ENCODE results near the gene ZSCAN20. TPM values are rescaled to one million over a fixed set of nuclear protein-coding genes. Genes with fewer than 3 reads are reported as not detected.

ZSCAN20 gene
- total RNA-seq = 1 to 10 TPM; 4.3 to 4.4 TPM
- 1 to 10 TPM; 4.5 to 5.3 (median 4.8) TPM for polyA plus RNA-seq (ENCODE audit: insufficient read length in 6 of 6)
- long read RNA-seq, donor 1 = 0 reads
- long read RNA-seq, donor 2 = 0 reads
- long read RNA-seq, donor 3 = 0 reads
- long read RNA-seq, donor 4 = 0 reads
- long read RNA-seq, donor 5 = 0 reads
- long read RNA-seq, donor 6 = 0 reads
- long read RNA-seq, donor 7, full-length matches to known transcripts = 1 of 1 reads
- long read RNA-seq, donor 7, partial matches to known transcripts = 0 of 1 reads
- long read RNA-seq, donor 7, other reads (novel, unspliced or antisense) = 0 of 1 reads
- long read RNA-seq, donor 8 = 0 reads
- long read RNA-seq, donor 9 = 0 reads
- long read RNA-seq, donor 10 = 0 reads
- long read RNA-seq, donor 11 = 0 reads
- long read RNA-seq, donor 12 = 0 reads

GRCh38 chr1:33472269-33472980, at the start of gene ZSCAN20:
ZSCAN20 (plus strand) TSS chr1:33472645; CDS start chr1:33479289, 6,644 bp downstream.
- intact Hi-C loops (cut with DNase I) = no loop called here
- ATAC-seq (peak; percentile 97), DNase-seq (peak; percentile 97 to 98 (median 97))
- H3K4me1 ChIP-seq = peaks cover 0 to 31% of the 10 kb centered on the region in 2 donors
- H3K27ac ChIP-seq = peak within 1 kb of the TSS; percentile 15 to 60
- no peaks in the 10 kb centered on the region for H3K9me3 ChIP-seq
- H3K36me3 ChIP-seq = no peaks in the 10 kb centered on the region
- no peaks in the 10 kb centered on the region for H3K27me3 ChIP-seq
- TF ChIP-seq CTCF (IDR thresholded peaks at IDR 0.05) = no peak
- H3K4me3 ChIP-seq = peak within 1 kb of the TSS; percentile 37 to 57

DNA sequence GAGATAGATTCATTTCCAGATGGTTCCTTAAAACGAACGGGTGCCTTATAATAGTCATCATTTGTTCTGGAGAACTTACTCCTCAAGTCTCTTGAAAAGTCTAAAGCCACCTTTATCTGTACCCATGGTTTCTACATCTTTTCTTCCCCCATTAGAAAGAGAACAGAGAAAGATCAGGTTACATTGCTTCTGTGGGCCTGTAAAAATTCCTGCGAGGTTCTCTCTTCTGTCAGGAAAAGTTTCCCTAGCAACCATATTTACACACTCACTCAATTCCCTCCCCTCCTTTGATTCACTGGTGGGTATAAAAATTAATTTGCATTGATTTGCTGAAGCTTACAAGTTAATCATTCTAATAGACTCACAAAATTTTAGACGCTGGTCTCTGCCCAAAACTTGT, 48.2 kb upstream of the ZSCAN20 start:
- intact Hi-C loops (cut with DNase I) = no loop called here
- Histone ChIP-seq H3K27me3 (peaks cover 0 to 1% of the 10 kb centered on the region in 2 donors), H3K9me3 (no peaks in the 10 kb centered on the region), H3K36me3 (no peaks in the 10 kb centered on the region), H3K4me3 (no peak overlapping the region), H3K4me1 (peaks cover 0 to 17% of the 10 kb centered on the region in 2 donors), H3K27ac (no peak overlapping the region)
- ATAC-seq (no peak), DNase-seq (no peak)
- TF ChIP-seq CTCF (IDR thresholded peaks at IDR 0.05) = no peak

DNA sequence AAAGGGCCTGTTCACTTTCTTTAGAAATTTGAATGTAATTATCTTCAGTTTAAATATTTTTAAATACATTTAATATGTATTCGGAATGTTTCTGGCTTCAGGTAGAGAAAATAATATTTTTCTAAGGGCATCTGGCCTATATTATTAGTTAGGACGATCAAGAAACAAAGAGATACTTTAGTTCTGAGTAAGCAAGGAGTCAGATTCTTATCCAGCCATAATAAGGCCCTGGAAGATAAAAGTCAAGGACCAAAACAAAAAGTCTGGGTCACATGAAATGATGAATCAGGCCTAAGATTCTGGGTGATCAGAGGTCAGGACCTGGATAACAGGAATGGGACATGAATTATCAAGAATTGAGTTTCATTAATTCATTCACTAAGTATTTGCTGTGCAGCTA, 47.8 kb upstream of the ZSCAN20 start:
- Histone ChIP-seq H3K27me3 (peaks cover 0 to 5% of the 10 kb centered on the region in 2 donors), H3K27ac (no peak overlapping the region), H3K36me3 (no peaks in the 10 kb centered on the region), H3K4me1 (peaks cover 0 to 21% of the 10 kb centered on the region in 2 donors), H3K9me3 (no peaks in the 10 kb centered on the region), H3K4me3 (no peak overlapping the region)
- intact Hi-C loops (cut with DNase I) = no loop called here
- ATAC-seq = no peak
- DNase-seq = no peak
- no peak for TF ChIP-seq CTCF (IDR thresholded peaks at IDR 0.05)

GRCh38 chr1:33425900-33426299, 46.5 kb upstream of the ZSCAN20 start:
- H3K9me3 ChIP-seq = no peaks in the 10 kb centered on the region
- no peak for ATAC-seq
- H3K4me3 ChIP-seq = no peak overlapping the region
- DNase-seq = no peak
- no peak overlapping the region for H3K27ac ChIP-seq
- no peak for TF ChIP-seq CTCF (IDR thresholded peaks at IDR 0.05)
- no peaks in the 10 kb centered on the region for H3K36me3 ChIP-seq
- intact Hi-C loops (cut with DNase I) = no loop called here
- H3K27me3 ChIP-seq = peaks cover 0 to 17% of the 10 kb centered on the region in 2 donors
- peaks cover 3 to 25% of the 10 kb centered on the region in 2 donors for H3K4me1 ChIP-seq

- no peak overlapping the region for H3K4me3 ChIP-seq
- H3K27me3 ChIP-seq = peaks cover 0 to 20% of the 10 kb centered on the region in 2 donors
- no peak overlapping the region for H3K27ac ChIP-seq
- no peaks in the 10 kb centered on the region for H3K9me3 ChIP-seq
- intact Hi-C loops (cut with DNase I) = no loop called here
- DNase-seq (no peak), ATAC-seq (no peak)
- no peaks in the 10 kb centered on the region for H3K36me3 ChIP-seq
- TF ChIP-seq CTCF (IDR thresholded peaks at IDR 0.05) = no peak
- H3K4me1 ChIP-seq = peaks cover 3 to 22% of the 10 kb centered on the region in 2 donors
These were observed 45.5 kb upstream of the ZSCAN20 start for GRCh38 chr1:33426916-33427315.

Measured in left lung (tissue), 14 donors.